SKM-1 treated with dmso at 0.1 percent for 144 hours (cell line): ENCODE measurements around the gene ZNF749.

ENCODE experiments used
- DNase-seq: peaks from one replicate; lab custom pipeline; 2025; ENCODE audit not compliant: unreplicated experiment; lab: John Stamatoyannopoulos, UW

The ZNF749 gene

GRCh38 chr19:57435062-57435978, at the start of gene ZNF749:
Gene ZNF749 (plus strand): TSS chr19:57435325. CDS start chr19:57435579, 254 bp downstream.
- DNase-seq: peak; percentile 80

DNA sequence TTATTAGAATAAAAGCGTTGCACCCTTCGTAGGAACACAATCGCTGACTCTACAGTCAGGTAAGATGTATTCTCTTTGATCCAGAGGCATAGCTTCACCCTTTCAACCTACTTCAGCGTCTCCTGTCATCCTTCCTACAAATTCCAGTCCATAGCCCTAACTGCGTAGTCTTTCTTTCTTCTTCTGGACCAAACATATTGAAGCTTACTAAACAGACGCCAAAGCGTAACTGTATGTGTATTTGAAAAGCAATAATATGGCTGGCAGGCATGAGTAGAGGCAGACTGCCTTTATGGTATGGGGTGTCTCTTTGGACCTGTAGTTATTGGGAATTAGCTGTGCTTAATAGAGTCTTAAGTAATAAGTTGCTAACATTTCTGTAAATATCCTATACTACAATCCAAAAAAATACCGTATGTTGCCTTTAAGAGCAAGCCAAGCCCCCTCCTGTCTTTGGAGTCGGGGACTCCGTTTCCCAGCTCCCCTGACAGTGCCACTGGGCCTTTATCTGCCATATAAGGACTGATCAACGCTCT, 45.9 kb upstream of the ZNF749 start:
- no peak for DNase-seq

- DNase-seq: peak; percentile 86
These were observed 45.2 kb upstream of the ZNF749 start, which contains the start of gene ZNF548 for GRCh38 chr19:57389730-57390598. Gene ZNF548 (plus strand): TSS chr19:57389854. CDS start chr19:57390100, 246 bp downstream.

DNA sequence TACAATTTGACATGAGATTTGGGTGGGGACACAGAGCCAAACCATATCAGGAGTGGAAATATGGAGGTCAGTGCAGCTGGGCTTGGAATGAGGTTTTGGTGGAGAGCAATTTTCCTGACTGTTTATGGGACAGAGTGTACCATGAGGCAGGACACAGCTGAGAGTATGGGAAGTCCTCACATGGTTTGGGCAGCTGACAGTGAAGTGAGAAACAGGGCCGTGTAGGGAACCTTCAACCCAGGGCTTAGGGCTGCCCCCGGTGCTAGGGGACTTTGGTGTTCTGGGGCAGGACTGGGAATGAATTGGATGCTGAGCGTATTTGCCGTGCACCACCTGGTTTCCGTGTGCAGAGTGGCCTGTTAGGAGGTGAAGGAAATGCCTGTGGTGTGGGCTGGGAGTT, 39.4 kb upstream of the ZNF749 start:
- no peak for DNase-seq

DNA sequence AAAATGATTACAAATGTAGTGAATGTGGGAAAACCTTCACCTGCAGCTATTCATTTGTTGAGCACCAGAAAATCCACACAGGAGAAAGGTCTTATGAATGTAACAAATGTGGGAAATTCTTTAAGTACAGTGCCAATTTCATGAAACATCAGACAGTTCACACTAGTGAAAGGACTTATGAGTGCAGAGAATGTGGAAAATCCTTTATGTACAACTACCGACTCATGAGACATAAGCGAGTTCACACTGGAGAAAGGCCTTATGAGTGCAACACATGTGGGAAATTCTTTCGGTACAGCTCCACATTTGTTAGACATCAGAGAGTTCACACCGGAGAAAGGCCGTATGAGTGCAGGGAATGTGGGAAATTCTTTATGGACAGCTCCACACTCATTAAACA, 36.3 kb upstream of the ZNF749 start:
- no peak for DNase-seq

GRCh38 chr19:57403737-57404563, 31.2 kb upstream of the ZNF749 start:
- no peak for DNase-seq

GRCh38 chr19:57406516-57407123, 28.5 kb upstream of the ZNF749 start:
- DNase-seq: peak; percentile 31

- peak; percentile 79 for DNase-seq
These were observed 24.1 kb upstream of the ZNF749 start, which contains the start of gene ZNF17 for GRCh38 chr19:57410877-57411671. Gene ZNF17 (plus strand): TSS chr19:57411161. CDS start chr19:57413616, 2,455 bp downstream.

GRCh38 chr19:57419439-57419838, 15.7 kb upstream of the ZNF749 start:
- no peak for DNase-seq

DNA sequence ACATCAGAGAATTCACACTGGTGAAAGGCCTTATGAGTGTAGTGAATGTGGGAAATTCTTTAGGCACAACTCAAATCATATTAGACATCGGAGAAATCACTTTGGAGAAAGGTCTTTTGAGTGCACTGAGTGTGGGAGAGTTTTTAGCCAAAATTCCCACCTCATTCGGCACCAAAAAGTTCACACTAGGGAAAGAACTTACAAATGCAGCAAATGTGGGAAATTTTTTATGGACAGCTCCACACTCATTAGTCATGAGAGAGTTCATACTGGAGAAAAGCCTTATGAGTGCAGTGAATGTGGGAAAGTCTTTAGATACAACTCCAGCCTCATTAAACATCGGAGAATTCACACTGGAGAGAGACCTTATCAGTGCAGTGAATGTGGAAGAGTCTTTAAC, 14.1 kb upstream of the ZNF749 start:
- no peak for DNase-seq

GRCh38 chr19:57434386-57435061, 601 bp upstream of the ZNF749 start:
- no peak for DNase-seq

- DNase-seq: no peak
These were observed 1.3 kb downstream of the ZNF749 start for GRCh38 chr19:57436417-57436816.

DNA sequence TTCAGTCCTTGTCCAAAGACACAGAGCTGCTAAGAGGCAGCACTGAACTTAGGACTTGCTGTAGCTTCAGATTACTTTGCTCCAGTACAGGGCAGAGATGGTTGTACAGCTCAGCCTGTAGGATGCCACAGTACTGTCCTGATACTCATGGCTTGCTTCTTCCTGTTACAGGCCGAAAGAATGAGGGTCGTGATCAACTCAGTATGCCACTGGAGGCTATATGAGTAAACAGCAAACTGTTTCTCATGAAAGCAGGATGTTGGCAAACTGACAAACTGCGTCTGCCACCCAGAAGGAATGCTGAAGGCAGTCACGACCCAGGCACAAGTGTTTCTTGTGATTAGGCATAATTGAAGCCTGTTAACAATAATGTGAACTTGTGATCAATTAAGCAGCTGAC, 2.8 kb downstream of the ZNF749 start:
- no peak for DNase-seq

DNA sequence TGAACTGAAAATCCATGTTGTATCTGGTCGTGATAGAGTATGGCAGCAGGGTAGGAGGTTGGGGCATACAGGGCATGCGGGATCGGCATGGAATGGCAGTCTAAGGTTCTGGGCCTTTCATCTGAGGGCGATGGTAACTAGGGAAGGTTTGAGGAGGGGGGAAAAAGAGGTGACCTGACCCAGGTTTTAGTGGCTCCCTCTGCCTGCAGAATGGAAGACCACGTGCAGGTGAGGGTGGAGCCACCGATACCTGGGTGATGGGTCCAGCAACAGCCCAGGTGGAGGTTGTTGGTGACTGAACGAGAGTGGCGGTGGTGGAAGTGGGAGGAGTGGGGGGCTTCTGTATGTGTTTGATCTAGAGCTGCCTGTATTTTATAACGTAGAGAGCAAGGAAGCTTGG, 3.8 kb downstream of the ZNF749 start:
- no peak for DNase-seq

GRCh38 chr19:57441979-57442752, 7.0 kb downstream of the ZNF749 start:
- no peak for DNase-seq

DNA sequence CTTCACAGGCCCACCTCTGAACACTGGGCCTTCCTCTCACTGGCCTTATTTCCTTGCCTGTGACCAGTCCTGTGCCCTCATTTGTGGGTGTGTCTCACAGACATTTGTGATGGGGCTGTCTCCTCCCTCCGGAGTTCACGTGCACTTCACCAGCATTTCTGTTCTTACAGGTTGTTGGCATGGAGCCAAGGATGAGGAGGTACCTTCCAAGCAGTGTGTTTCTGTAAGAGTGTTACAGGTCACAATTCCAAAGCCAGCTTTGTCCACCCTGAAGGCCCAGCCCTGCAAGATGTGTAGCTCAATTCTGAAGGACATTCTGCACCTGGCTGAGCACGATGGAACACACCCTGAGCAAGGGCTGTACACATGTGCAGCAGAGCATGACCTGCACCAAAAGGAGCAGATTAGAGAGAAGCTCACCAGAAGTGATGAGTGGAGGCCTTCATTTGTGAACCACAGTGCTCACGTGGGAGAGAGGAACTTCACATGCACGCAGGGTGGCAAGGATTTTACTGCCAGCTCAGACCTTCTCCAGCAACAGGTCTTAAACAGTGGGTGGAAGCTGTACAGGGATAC, 8.1 kb downstream of the ZNF749 start:
- DNase-seq: no peak

- no peak for DNase-seq
These were observed 17.2 kb downstream of the ZNF749 start for GRCh38 chr19:57452307-57452706.
